DND-41 (cell line): Measurements from ENCODE around the gene UBASH3B.

Experiments used
- EZH2 ChIP-seq: IDR thresholded peaks from 3 replicates; pipeline ENCODE4 v1.6.1; 2012; ENCODE audit warnings: borderline replicate concordance, low read depth, mild to moderate bottlenecking, moderate library complexity, low read length, inconsistent platforms; ENCODE audit not compliant: severe bottlenecking
- TF ChIP-seq, protein P1 (sequence below): IDR thresholded peaks from 2 replicates; pipeline ENCODE4 v1.5.1; 2012; ENCODE audit warnings: borderline replicate concordance, low read length, moderate library complexity, mild to moderate bottlenecking; ENCODE audit not compliant: poor library complexity, severe bottlenecking; ENCODE audit errors: extremely low read depth

DNA sequence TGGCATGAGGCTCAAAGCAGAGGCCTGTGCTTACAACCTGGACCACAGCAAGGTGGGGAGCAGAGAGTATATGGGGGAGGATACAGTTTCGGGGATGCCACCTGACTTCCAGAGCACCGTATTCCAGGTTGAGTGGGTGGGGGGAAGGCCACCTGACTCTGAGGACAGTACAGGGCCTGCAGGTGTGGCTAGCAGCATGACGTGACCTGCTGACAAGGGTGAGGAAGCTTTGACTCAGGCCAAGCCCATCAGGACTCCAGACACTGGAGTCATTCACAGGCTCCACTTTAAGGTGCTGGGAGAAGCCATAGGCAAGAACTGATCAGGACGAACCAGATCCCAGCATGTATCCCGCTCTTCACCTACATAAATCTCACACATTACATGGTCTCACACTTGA, 148.2 kb downstream of the UBASH3B start:
- TF ChIP-seq, protein P1, sequence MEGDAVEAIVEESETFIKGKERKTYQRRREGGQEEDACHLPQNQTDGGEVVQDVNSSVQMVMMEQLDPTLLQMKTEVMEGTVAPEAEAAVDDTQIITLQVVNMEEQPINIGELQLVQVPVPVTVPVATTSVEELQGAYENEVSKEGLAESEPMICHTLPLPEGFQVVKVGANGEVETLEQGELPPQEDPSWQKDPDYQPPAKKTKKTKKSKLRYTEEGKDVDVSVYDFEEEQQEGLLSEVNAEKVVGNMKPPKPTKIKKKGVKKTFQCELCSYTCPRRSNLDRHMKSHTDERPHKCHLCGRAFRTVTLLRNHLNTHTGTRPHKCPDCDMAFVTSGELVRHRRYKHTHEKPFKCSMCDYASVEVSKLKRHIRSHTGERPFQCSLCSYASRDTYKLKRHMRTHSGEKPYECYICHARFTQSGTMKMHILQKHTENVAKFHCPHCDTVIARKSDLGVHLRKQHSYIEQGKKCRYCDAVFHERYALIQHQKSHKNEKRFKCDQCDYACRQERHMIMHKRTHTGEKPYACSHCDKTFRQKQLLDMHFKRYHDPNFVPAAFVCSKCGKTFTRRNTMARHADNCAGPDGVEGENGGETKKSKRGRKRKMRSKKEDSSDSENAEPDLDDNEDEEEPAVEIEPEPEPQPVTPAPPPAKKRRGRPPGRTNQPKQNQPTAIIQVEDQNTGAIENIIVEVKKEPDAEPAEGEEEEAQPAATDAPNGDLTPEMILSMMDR, result no peak
- TF ChIP-seq EZH2, result no peak
